CD4-positive, CD25-positive, alpha-beta regulatory T cell (primary cell): ENCODE measurements around the gene CTCF. TPM values are rescaled to one million over a fixed set of nuclear protein-coding genes. Genes with fewer than 3 reads are reported as not detected.

Experiments
- ATAC-seq, 2 donors: fragments of 150-1000 bp; cut with Tn5 transposase; one replicate each; pipeline ENCODE4 v1.10.0; 2021; ENCODE audit warnings: low read depth in 2 of 2, moderate number of reproducible peaks in 2 of 2, moderate library complexity in 1 of 2
- DNase-seq, 3 donors: peaks; one replicate each; pipeline versions ENCODE4 v3.0.0 to v3.0.0-alpha.2; 2012 to 2022; ENCODE audit warnings: mixed read lengths in 1 of 3
- H3K27ac ChIP-seq: one replicate; pipeline ENCODE4 v1.7.0; 2013; ENCODE audit warnings: mild to moderate bottlenecking, low read length; ENCODE audit not compliant: insufficient read depth, poor library complexity, severe bottlenecking
- H3K27me3 ChIP-seq: one replicate; pipeline ENCODE4 v1.7.0; 2013; ENCODE audit warnings: low read length; ENCODE audit not compliant: control insufficient read depth, insufficient read depth
- H3K36me3 ChIP-seq: one replicate; pipeline ENCODE4 v1.7.0; 2013; ENCODE audit warnings: mild to moderate bottlenecking, low read length, moderate library complexity; ENCODE audit not compliant: control insufficient read depth, insufficient read depth
- H3K4me1 ChIP-seq: 2 replicates; pipeline ENCODE4 v1.7.0; 2013; ENCODE audit warnings: mild to moderate bottlenecking, low read length; ENCODE audit not compliant: insufficient read depth, control insufficient read depth, poor library complexity, severe bottlenecking
- H3K4me3 ChIP-seq: one replicate; pipeline ENCODE4 v1.7.0; 2013; ENCODE audit warnings: low read depth, mild to moderate bottlenecking, low read length, moderate library complexity
- H3K9me3 ChIP-seq, 2 experiments: 1 replicate in 1 of 2; 2 replicates in 1 of 2; pipeline ENCODE4 v1.7.0; 2013; ENCODE audit warnings: low read length in 2 of 2, mild to moderate bottlenecking in 1 of 2, moderate library complexity in 1 of 2; ENCODE audit not compliant: control insufficient read depth in 2 of 2
- H3K27ac Mint-ChIP-seq, 3 donors: one replicate each; pipeline ENCODE4 v1.8.0; 2020 to 2022; ENCODE audit warnings: mild to moderate bottlenecking in 3 of 3, mixed read lengths in 3 of 3, moderate library complexity in 2 of 3
- H3K27me3 Mint-ChIP-seq: one replicate; pipeline ENCODE4 v1.8.0; 2022; ENCODE audit warnings: mild to moderate bottlenecking, mixed read lengths
- H3K36me3 Mint-ChIP-seq: one replicate; pipeline ENCODE4 v1.8.0; 2020; ENCODE audit warnings: mixed read lengths
- H3K4me1 Mint-ChIP-seq, 4 donors: one replicate each; pipeline ENCODE4 v1.8.0; 2020 to 2022; ENCODE audit warnings: mixed read lengths in 4 of 4, mild to moderate bottlenecking in 1 of 4
- H3K4me3 Mint-ChIP-seq, 4 donors: one replicate each; pipeline ENCODE4 v1.8.0; 2020 to 2022; ENCODE audit warnings: mild to moderate bottlenecking in 4 of 4, mixed read lengths in 4 of 4, moderate library complexity in 3 of 4
- H3K9me3 Mint-ChIP-seq, 7 donors: one replicate each; pipeline ENCODE4 v1.8.0; 2020 to 2022; ENCODE audit warnings: mixed read lengths in 7 of 7, mild to moderate bottlenecking in 3 of 7, moderate library complexity in 2 of 7
- polyA plus RNA-seq, 4 donors: library from polyadenylated mRNA; unstranded; fragments of 300-500 nt; fragmentation: Illumina TruSeq; gene quantifications; one replicate each; pipeline ENCODE4 v1.2.3, GENCODE V29; 2021
- total RNA-seq: library from RNA; stranded (reverse); gene quantifications from one replicate; pipeline ENCODE4 v1.2.3, GENCODE V29; 2022

Gene CTCF
- total and polyA plus RNA-seq, 5 donors from 2014 or later, result 44.5 to 80.2 (median 53.0) TPM

GRCh38 chr16:67593288-67593687 is 31.0 kb downstream of the CTCF start:
- Mint-ChIP-seq H3K9me3 (no peaks in the 10 kb centered on the region), H3K4me1 (peaks cover 10 to 55% (median 35%) of the 10 kb centered on the region in 4 donors), H3K27me3 (no peaks in the 10 kb centered on the region), H3K27ac (peak overlapping the region in 1 of 3 donors; percentile 38), H3K4me3 (no peak overlapping the region), H3K36me3 (peaks cover 6% of the 10 kb centered on the region)
- DNase-seq (no peak), ATAC-seq (no peak)
- Histone ChIP-seq H3K27ac (no peak overlapping the region), H3K4me1 (peaks cover 10% of the 10 kb centered on the region), H3K27me3 (no peaks in the 10 kb centered on the region), H3K9me3 (no peaks in the 10 kb centered on the region), H3K4me3 (no peak overlapping the region), H3K36me3 (peaks cover 16% of the 10 kb centered on the region)

- no peak for ATAC-seq
- Mint-ChIP-seq H3K9me3 (no peaks in the 10 kb centered on the region), H3K27me3 (no peaks in the 10 kb centered on the region), H3K4me3 (no peak overlapping the region), H3K36me3 (peaks cover 7% of the 10 kb centered on the region), H3K27ac (peak overlapping the region in 2 of 3 donors; percentile 38 to 74), H3K4me1 (peaks cover 10 to 56% (median 35%) of the 10 kb centered on the region in 4 donors)
- no peak for DNase-seq
- peaks cover 10% of the 10 kb centered on the region for H3K4me1 ChIP-seq
- H3K9me3 ChIP-seq, result no peaks in the 10 kb centered on the region
- no peaks in the 10 kb centered on the region for H3K27me3 ChIP-seq
- H3K27ac ChIP-seq, result no peak overlapping the region
- H3K4me3 ChIP-seq, result no peak overlapping the region
- H3K36me3 ChIP-seq, result peaks cover 15% of the 10 kb centered on the region
These were observed 31.4 kb downstream of the CTCF start for GRCh38 chr16:67593701-67594100.

- Mint-ChIP-seq H3K27ac (peak overlapping the region; percentile 12 to 74 (median 66)), H3K9me3 (no peaks in the 10 kb centered on the region), H3K27me3 (no peaks in the 10 kb centered on the region), H3K4me1 (peaks cover 10 to 61% (median 41%) of the 10 kb centered on the region in 4 donors), H3K36me3 (peaks cover 7% of the 10 kb centered on the region), H3K4me3 (peak overlapping the region in 1 of 4 donors; percentile 28)
- H3K4me3 ChIP-seq, result no peak overlapping the region
- H3K27me3 ChIP-seq, result no peaks in the 10 kb centered on the region
- no peaks in the 10 kb centered on the region for H3K9me3 ChIP-seq
- no peak overlapping the region for H3K27ac ChIP-seq
- peaks cover 15% of the 10 kb centered on the region for H3K36me3 ChIP-seq
- peaks cover 10% of the 10 kb centered on the region for H3K4me1 ChIP-seq
- DNase-seq, result no peak
- no peak for ATAC-seq
These were observed 32.1 kb downstream of the CTCF start for GRCh38 chr16:67594256-67594915.

DNA sequence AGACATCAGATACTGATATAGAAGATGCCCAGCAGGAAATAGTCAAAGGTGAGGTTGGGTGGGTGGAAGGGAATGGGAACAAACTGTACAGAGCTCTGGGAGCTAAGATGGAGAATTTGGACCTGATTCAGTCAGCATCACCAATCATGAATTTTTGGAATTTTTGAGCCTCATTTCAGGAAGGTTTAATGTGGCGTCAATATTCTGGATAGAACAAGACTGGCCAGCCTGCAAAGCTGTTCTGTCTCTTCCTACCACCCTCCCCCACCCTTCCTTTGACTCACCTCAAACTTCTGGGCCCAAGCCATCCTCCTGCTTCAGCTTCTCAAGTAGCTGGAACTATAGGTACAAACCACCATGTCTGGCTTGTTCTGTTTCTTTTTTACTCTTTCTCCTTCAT is 32.6 kb downstream of the CTCF start:
- Histone ChIP-seq H3K4me1 (peaks cover 10% of the 10 kb centered on the region), H3K4me3 (no peak overlapping the region), H3K9me3 (no peaks in the 10 kb centered on the region), H3K27ac (no peak overlapping the region), H3K27me3 (no peaks in the 10 kb centered on the region), H3K36me3 (peaks cover 15% of the 10 kb centered on the region)
- Mint-ChIP-seq H3K36me3 (peaks cover 7% of the 10 kb centered on the region), H3K27ac (peak overlapping the region; percentile 12 to 74 (median 66)), H3K9me3 (no peaks in the 10 kb centered on the region), H3K27me3 (no peaks in the 10 kb centered on the region), H3K4me3 (peak overlapping the region in 1 of 4 donors; percentile 28), H3K4me1 (peaks cover 16 to 63% (median 45%) of the 10 kb centered on the region in 4 donors)
- ATAC-seq, result peak in 1 of 2 donors; percentile 52
- DNase-seq, result peak in 1 of 3 donors; percentile 39

- peaks cover 15% of the 10 kb centered on the region for H3K36me3 ChIP-seq
- no peak overlapping the region for H3K27ac ChIP-seq
- H3K9me3 ChIP-seq, result no peaks in the 10 kb centered on the region
- peaks cover 15 to 76% (median 50%) of the 10 kb centered on the region in 4 donors for H3K4me1 Mint-ChIP-seq
- DNase-seq, result no peak
- no peak overlapping the region for H3K4me3 Mint-ChIP-seq
- H3K27me3 ChIP-seq, result no peaks in the 10 kb centered on the region
- no peaks in the 10 kb centered on the region for H3K27me3 Mint-ChIP-seq
- ATAC-seq, result no peak
- peaks cover 10% of the 10 kb centered on the region for H3K4me1 ChIP-seq
- peaks cover 10% of the 10 kb centered on the region for H3K36me3 Mint-ChIP-seq
- H3K4me3 ChIP-seq, result no peak overlapping the region
- no peaks in the 10 kb centered on the region for H3K9me3 Mint-ChIP-seq
- peak overlapping the region in 1 of 3 donors; percentile 80 for H3K27ac Mint-ChIP-seq
These were observed 36.2 kb downstream of the CTCF start for GRCh38 chr16:67598527-67598926.

- Mint-ChIP-seq H3K36me3 (peaks cover 3% of the 10 kb centered on the region), H3K27me3 (no peaks in the 10 kb centered on the region), H3K9me3 (no peaks in the 10 kb centered on the region), H3K4me1 (peaks cover 11 to 51% (median 27%) of the 10 kb centered on the region in 4 donors), H3K4me3 (no peak overlapping the region), H3K27ac (peak overlapping the region; percentile 50 to 82 (median 66))
- no peak overlapping the region for H3K27ac ChIP-seq
- peaks cover 7% of the 10 kb centered on the region for H3K4me1 ChIP-seq
- no peaks in the 10 kb centered on the region for H3K9me3 ChIP-seq
- H3K36me3 ChIP-seq, result peaks cover 12% of the 10 kb centered on the region
- no peak for ATAC-seq
- H3K27me3 ChIP-seq, result no peaks in the 10 kb centered on the region
- H3K4me3 ChIP-seq, result no peak overlapping the region
- DNase-seq, result no peak
These were observed 43.3 kb downstream of the CTCF start for GRCh38 chr16:67605641-67606040.

DNA sequence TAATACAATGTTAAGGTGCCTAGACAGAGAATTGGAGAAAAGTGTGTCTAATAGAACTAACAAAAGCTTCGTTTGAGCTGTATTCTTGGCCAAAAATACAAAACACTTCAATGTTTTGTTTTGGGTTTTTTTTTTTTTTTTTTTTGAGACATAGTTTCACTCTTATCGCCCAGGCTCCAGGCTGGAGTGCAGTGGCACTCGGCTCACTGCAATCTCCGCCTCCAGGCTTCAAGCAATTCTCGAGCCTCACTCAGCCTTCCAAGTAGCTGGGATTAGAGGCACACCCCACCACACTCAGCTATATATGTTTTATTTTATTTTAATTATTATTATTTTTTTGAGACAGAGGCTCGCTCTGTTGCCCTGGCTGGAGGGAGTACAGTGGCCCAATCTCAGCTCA is 44.3 kb downstream of the CTCF start:
- peaks cover 7% of the 10 kb centered on the region for H3K4me1 ChIP-seq
- H3K36me3 Mint-ChIP-seq, result no peaks in the 10 kb centered on the region
- DNase-seq (no peak), ATAC-seq (no peak)
- no peak overlapping the region for H3K27ac ChIP-seq
- no peak overlapping the region for H3K4me3 ChIP-seq
- H3K27ac Mint-ChIP-seq, result peak overlapping the region in 1 of 3 donors; percentile 50
- no peaks in the 10 kb centered on the region for H3K27me3 ChIP-seq
- H3K9me3 ChIP-seq, result no peaks in the 10 kb centered on the region
- H3K36me3 ChIP-seq, result peaks cover 22% of the 10 kb centered on the region
- H3K27me3 Mint-ChIP-seq, result no peaks in the 10 kb centered on the region
- peaks cover 7 to 42% (median 24%) of the 10 kb centered on the region in 4 donors for H3K4me1 Mint-ChIP-seq
- H3K4me3 Mint-ChIP-seq, result peak overlapping the region in 1 of 4 donors; percentile 17
- H3K9me3 Mint-ChIP-seq, result no peaks in the 10 kb centered on the region

DNA sequence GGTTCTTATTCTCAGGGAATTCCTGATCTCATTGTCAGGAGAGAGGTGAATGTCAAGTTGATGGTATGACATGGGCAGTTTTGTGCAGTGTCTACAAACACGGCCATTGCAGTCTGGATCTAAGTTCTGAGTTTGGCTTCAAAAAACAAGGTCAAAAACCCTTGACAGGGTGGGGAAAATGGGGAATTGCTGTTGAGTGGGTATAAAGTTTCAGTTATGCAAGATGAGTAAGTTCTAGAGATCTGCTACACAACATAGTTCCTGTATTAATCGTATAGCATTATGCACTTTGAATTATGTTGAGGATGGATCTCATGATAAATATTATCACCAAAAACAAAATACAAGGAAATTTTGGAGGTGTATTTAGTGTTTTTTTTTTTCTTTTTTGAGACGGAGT is 46.0 kb downstream of the CTCF start:
- H3K9me3 Mint-ChIP-seq, result no peaks in the 10 kb centered on the region
- H3K36me3 Mint-ChIP-seq, result peaks cover 3% of the 10 kb centered on the region
- H3K27me3 Mint-ChIP-seq, result no peaks in the 10 kb centered on the region
- no peak for ATAC-seq
- H3K27me3 ChIP-seq, result no peaks in the 10 kb centered on the region
- DNase-seq, result peak in 1 of 3 donors; percentile 12
- peaks cover 7 to 32% (median 23%) of the 10 kb centered on the region in 4 donors for H3K4me1 Mint-ChIP-seq
- peaks cover 39% of the 10 kb centered on the region for H3K36me3 ChIP-seq
- H3K4me3 ChIP-seq, result no peak overlapping the region
- H3K9me3 ChIP-seq, result no peaks in the 10 kb centered on the region
- peaks cover 7% of the 10 kb centered on the region for H3K4me1 ChIP-seq
- H3K27ac ChIP-seq, result no peak overlapping the region
- H3K4me3 Mint-ChIP-seq, result no peak overlapping the region
- peak overlapping the region in 1 of 3 donors; percentile 2 for H3K27ac Mint-ChIP-seq
